A549 (cell line): ENCODE measurements around the gene UGT1A7.

Source experiments
- EP300 ChIP-seq, 2 experiments: fragments of >200 bp; sonication (Bioruptor Twin); formaldehyde crosslinking; IDR thresholded peaks; 2 replicates in 1 of 2; 3 replicates in 1 of 2; pipeline ENCODE4 v1.6.1; 2016 to 2017
- KDM1A ChIP-seq: fragments of 200-600 bp; sonication (generic); IDR thresholded peaks from 2 replicates; pipeline ENCODE4 v1.6.1; 2016; ENCODE audit warnings: low read depth, mild to moderate bottlenecking
- MAX ChIP-seq: IDR thresholded peaks from 2 replicates; pipeline ENCODE4 v1.6.1; 2012
- MAZ ChIP-seq: fragments of 150-350 bp; IDR thresholded peaks from 2 replicates; pipeline ENCODE4 v1.6.1; 2014; ENCODE audit warnings: antibody characterized with exemption, low read depth, low read length, borderline replicate concordance
- POLR2A ChIP-seq: IDR thresholded peaks from 2 replicates; pipeline ENCODE4 v1.6.1; 2012; ENCODE audit warnings: mild to moderate bottlenecking, low read length

GRCh38 chr2:233689501-233689900, 7.8 kb downstream of the UGT1A7 start:
- no peak for TF ChIP-seq POLR2A
- no peak for TF ChIP-seq MAZ
- no peak for TF ChIP-seq KDM1A
- no peak for TF ChIP-seq EP300 (IDR thresholded peaks at IDR 0.05)
- no peak for TF ChIP-seq MAX
